Fibroblast of pulmonary artery (primary cell): ENCODE results near the gene SECISBP2.
"Not testable (repeated sequence)": the region's sequence is repeated elsewhere in the genome, so short reads cannot be mapped to it uniquely, and the experiment has no call there.

Experiments used
- DNase-seq: peaks from one replicate; pipeline ENCODE4 v3.0.0-alpha.2; 2010; ENCODE audit warnings: low read depth
- H3K4me3 ChIP-seq: replicated peaks from 2 replicates; pipeline ENCODE4 v1.5.1; 2011; ENCODE audit warnings: low read depth, mild to moderate bottlenecking, control low read depth, low read length, moderate library complexity
- CTCF ChIP-seq: IDR thresholded peaks from 2 replicates; pipeline ENCODE4 v1.5.1; 2011; ENCODE audit warnings: mild to moderate bottlenecking, control low read depth, low read length, inconsistent platforms; ENCODE audit errors: missing control alignments

Gene SECISBP2

GRCh38 chr9:89278551-89278950 lies 39.7 kb upstream of the SECISBP2 start:
- no peak for DNase-seq
- TF ChIP-seq CTCF: no peak
- H3K4me3 ChIP-seq: no peak overlapping the region

GRCh38 chr9:89278997-89279739 lies 39.1 kb upstream of the SECISBP2 start:
- no peak overlapping the region for H3K4me3 ChIP-seq
- peak; percentile 80 for DNase-seq
- peak; percentile 82 for TF ChIP-seq CTCF

- DNase-seq: no peak
- no peak overlapping the region for H3K4me3 ChIP-seq
- TF ChIP-seq CTCF: no peak
These were observed 37.2 kb upstream of the SECISBP2 start for GRCh38 chr9:89281106-89281505.

GRCh38 chr9:89282248-89282968 lies 35.9 kb upstream of the SECISBP2 start:
- not testable (repeated sequence) for DNase-seq, H3K4me3 ChIP-seq

- DNase-seq: no peak
- H3K4me3 ChIP-seq: no peak overlapping the region
- no peak for TF ChIP-seq CTCF
These were observed 34.2 kb upstream of the SECISBP2 start for GRCh38 chr9:89284076-89284475.

GRCh38 chr9:89291741-89292140 lies 26.6 kb upstream of the SECISBP2 start:
- no peak for DNase-seq
- H3K4me3 ChIP-seq: no peak overlapping the region
- no peak for TF ChIP-seq CTCF

- TF ChIP-seq CTCF: no peak
- H3K4me3 ChIP-seq: no peak overlapping the region
- DNase-seq: no peak
These were observed 25.3 kb upstream of the SECISBP2 start for GRCh38 chr9:89293014-89293413.
